TTC549 (cell line): Measurements from ENCODE around the gene VARS1.
"Not testable (repeated sequence)": the region's sequence is repeated elsewhere in the genome, so short reads cannot be mapped to it uniquely, and the experiment has no call there.

Source experiments
- FAIRE-seq: peaks from 2 replicates; lab custom pipeline; 2012; peaks lifted over from hg19 to GRCh38; lab: Jason Lieb, UNC

VARS1 gene

GRCh38 chr6:31821301-31822035, 25.9 kb upstream of the VARS1 start:
- no peak for FAIRE-seq

GRCh38 chr6:31820399-31820798, 24.8 kb upstream of the VARS1 start:
- FAIRE-seq = not testable (repeated sequence)

- no peak for FAIRE-seq
Measured at GRCh38 chr6:31819871-31820299, 24.3 kb upstream of the VARS1 start.

GRCh38 chr6:31817929-31818511, 22.5 kb upstream of the VARS1 start:
- FAIRE-seq = not testable (repeated sequence)

GRCh38 chr6:31817133-31817928, 21.8 kb upstream of the VARS1 start:
- not testable (repeated sequence) for FAIRE-seq

GRCh38 chr6:31815025-31815838, 19.7 kb upstream of the VARS1 start, which contains the start of the genes HSPA1A and HSPA1L:
TSS of gene HSPA1A (plus strand) at chr6:31815543. CDS start at chr6:31815757, 214 bp downstream.
TSS of gene HSPA1L (minus strand) at chr6:31815283. CDS start at chr6:31811972, 3,311 bp downstream.
- FAIRE-seq = no peak

GRCh38 chr6:31814677-31815024, 19.1 kb upstream of the VARS1 start:
- no peak for FAIRE-seq

- FAIRE-seq = no peak
Measured at GRCh38 chr6:31813465-31813849, 17.9 kb upstream of the VARS1 start.

- no peak for FAIRE-seq
Measured at GRCh38 chr6:31811645-31812044, 16.1 kb upstream of the VARS1 start.

- not testable (repeated sequence) for FAIRE-seq
Measured at GRCh38 chr6:31808599-31808998, 13.0 kb upstream of the VARS1 start.

GRCh38 chr6:31806470-31807272, 11.1 kb upstream of the VARS1 start, which contains the start of gene LSM2:
TSS of gene LSM2 (minus strand) at chr6:31806966. CDS start at chr6:31806757, 209 bp downstream.
- peak; percentile 9 for FAIRE-seq

GRCh38 chr6:31805939-31806469, 10.5 kb upstream of the VARS1 start:
- FAIRE-seq = no peak

GRCh38 chr6:31801031-31801927, 5.7 kb upstream of the VARS1 start:
- not testable (repeated sequence) for FAIRE-seq

- no peak for FAIRE-seq
Measured at GRCh38 chr6:31799781-31800180, 4.2 kb upstream of the VARS1 start.

GRCh38 chr6:31797588-31797987, 2.0 kb upstream of the VARS1 start:
- FAIRE-seq = no peak

GRCh38 chr6:31796993-31797385, 1.4 kb upstream of the VARS1 start:
- FAIRE-seq = no peak

GRCh38 chr6:31794866-31795615, 511 bp downstream of the VARS1 start:
- no peak for FAIRE-seq

- no peak for FAIRE-seq
Measured at GRCh38 chr6:31794294-31794865, 1.2 kb downstream of the VARS1 start.

GRCh38 chr6:31793927-31794245, 1.7 kb downstream of the VARS1 start:
- FAIRE-seq = not testable (repeated sequence)
